ENCODE data around the gene CCND1. TPM values are rescaled to one million over a fixed set of nuclear protein-coding genes. Genes with fewer than 3 reads are reported as not detected.
"Not testable (repeated sequence)": the region's sequence is repeated elsewhere in the genome, so short reads cannot be mapped to it uniquely, and the experiment has no call there.

CCND1 gene
- total RNA-seq, 2 experiments from 2014 or later: 0.44 TPM; not detected in 1

DNA sequence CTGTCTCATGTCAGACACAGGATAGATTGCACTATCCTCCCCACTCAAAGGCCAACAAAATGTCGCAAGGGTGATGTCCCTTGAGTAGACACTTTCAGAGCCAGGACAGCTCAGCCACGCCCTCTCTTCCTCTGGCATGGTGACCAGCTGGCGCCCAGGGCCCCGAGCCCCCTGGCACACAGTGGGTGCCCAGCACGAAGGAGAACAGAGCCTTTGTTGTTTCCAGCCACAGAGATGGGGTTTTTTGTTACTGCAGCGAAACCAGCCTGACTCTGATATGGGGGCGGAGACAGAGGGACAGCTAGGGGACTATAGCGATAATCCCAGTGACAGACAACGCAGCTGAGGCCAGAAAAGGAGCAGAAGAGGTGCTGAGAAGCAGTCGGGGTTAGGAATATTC lies 23.3 kb upstream of the CCND1 start:
- intact Hi-C loops (cut with micrococcal nuclease; ENCODE audit: unreplicated experiment): no loop called here
- Histone ChIP-seq H3K36me3 (ENCODE audit: insufficient read depth, low read length) (no peaks in the 10 kb centered on the region), H3K4me3 (ENCODE audit: low read depth, low read length, poor library complexity, severe bottlenecking) (no peak overlapping the region), H3K4me2 (ENCODE audit: low read length) (no peak overlapping the region), H3K27ac (ENCODE audit: low read depth, low read length, poor library complexity, severe bottlenecking) (no peak overlapping the region), H3K79me2 (ENCODE audit: insufficient read depth, low read depth, low read length) (no peaks in the 10 kb centered on the region), H2AFZ (ENCODE audit: low read length) (no peak overlapping the region), H3K9me2 (ENCODE audit: insufficient read depth, low read length) (no peaks in the 10 kb centered on the region), H4K20me1 (ENCODE audit: insufficient read depth, low read length) (no peaks in the 10 kb centered on the region), H3K9me3 (ENCODE audit: low read length) (no peaks in the 10 kb centered on the region), H3K4me1 (ENCODE audit: insufficient read depth, low read length, poor library complexity, severe bottlenecking) (no peaks in the 10 kb centered on the region)
- ChIA-PET CTCF (ENCODE audit: unreplicated experiment) (no interaction called here), POLR2A (interaction anchor here (0.6 kb wide), 1 partner anchor 12 kb away, joined by 4 read pairs; no protein-coding TSS in a partner anchor)
- DNase-seq (ENCODE audit: low spot score): no peak
- BruUV-seq (replicated peaks): no TSS peak
- no peak for TF ChIP-seq EZH2phosphoT487 (IDR thresholded peaks at IDR 0.05; ENCODE audit: borderline replicate concordance, low read depth, low read length)
- TF ChIP-seq, protein P1, sequence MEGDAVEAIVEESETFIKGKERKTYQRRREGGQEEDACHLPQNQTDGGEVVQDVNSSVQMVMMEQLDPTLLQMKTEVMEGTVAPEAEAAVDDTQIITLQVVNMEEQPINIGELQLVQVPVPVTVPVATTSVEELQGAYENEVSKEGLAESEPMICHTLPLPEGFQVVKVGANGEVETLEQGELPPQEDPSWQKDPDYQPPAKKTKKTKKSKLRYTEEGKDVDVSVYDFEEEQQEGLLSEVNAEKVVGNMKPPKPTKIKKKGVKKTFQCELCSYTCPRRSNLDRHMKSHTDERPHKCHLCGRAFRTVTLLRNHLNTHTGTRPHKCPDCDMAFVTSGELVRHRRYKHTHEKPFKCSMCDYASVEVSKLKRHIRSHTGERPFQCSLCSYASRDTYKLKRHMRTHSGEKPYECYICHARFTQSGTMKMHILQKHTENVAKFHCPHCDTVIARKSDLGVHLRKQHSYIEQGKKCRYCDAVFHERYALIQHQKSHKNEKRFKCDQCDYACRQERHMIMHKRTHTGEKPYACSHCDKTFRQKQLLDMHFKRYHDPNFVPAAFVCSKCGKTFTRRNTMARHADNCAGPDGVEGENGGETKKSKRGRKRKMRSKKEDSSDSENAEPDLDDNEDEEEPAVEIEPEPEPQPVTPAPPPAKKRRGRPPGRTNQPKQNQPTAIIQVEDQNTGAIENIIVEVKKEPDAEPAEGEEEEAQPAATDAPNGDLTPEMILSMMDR (conservative IDR thresholded peaks at IDR 0.05; ENCODE audit: low read length): no peak

DNA sequence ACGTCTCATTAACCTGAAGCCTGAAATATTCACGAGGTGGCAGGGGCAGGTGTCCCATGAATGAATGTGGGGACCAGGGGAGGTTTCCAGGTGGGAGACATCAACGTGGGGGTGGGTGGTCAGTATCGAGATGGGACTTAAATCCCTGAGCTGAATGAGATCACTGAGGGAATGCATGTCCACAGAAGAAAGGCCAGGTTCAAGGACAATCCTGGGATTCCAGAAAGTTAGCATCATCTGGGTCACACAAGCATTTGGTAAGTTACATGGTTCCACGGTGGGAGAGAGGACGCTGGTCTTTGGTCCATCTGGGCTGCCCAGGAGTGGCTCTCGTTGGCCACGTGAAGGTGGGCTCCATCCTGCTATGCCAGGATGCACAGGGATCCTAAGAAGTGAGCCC lies 22.7 kb upstream of the CCND1 start:
- Histone ChIP-seq H3K9me3 (ENCODE audit: low read length) (no peaks in the 10 kb centered on the region), H3K36me3 (ENCODE audit: insufficient read depth, low read length) (no peaks in the 10 kb centered on the region), H3K4me3 (ENCODE audit: low read depth, low read length, poor library complexity, severe bottlenecking) (no peak overlapping the region), H2AFZ (ENCODE audit: low read length) (no peak overlapping the region), H3K4me2 (ENCODE audit: low read length) (no peak overlapping the region), H3K9me2 (ENCODE audit: insufficient read depth, low read length) (no peaks in the 10 kb centered on the region), H3K79me2 (ENCODE audit: insufficient read depth, low read depth, low read length) (no peaks in the 10 kb centered on the region), H3K4me1 (ENCODE audit: insufficient read depth, low read length, poor library complexity, severe bottlenecking) (no peaks in the 10 kb centered on the region), H3K27ac (ENCODE audit: low read depth, low read length, poor library complexity, severe bottlenecking) (no peak overlapping the region), H4K20me1 (ENCODE audit: insufficient read depth, low read length) (no peaks in the 10 kb centered on the region)
- TF ChIP-seq EZH2phosphoT487 (IDR thresholded peaks at IDR 0.05; ENCODE audit: borderline replicate concordance, low read depth, low read length): no peak
- TF ChIP-seq, protein P1 (conservative IDR thresholded peaks at IDR 0.05; ENCODE audit: low read length): no peak
- no TSS peak for BruUV-seq (replicated peaks)
- ChIA-PET CTCF (ENCODE audit: unreplicated experiment) (no interaction called here), POLR2A (no interaction called here)
- DNase-seq (ENCODE audit: low spot score): no peak
- intact Hi-C loops (cut with micrococcal nuclease; ENCODE audit: unreplicated experiment): no loop called here

DNA sequence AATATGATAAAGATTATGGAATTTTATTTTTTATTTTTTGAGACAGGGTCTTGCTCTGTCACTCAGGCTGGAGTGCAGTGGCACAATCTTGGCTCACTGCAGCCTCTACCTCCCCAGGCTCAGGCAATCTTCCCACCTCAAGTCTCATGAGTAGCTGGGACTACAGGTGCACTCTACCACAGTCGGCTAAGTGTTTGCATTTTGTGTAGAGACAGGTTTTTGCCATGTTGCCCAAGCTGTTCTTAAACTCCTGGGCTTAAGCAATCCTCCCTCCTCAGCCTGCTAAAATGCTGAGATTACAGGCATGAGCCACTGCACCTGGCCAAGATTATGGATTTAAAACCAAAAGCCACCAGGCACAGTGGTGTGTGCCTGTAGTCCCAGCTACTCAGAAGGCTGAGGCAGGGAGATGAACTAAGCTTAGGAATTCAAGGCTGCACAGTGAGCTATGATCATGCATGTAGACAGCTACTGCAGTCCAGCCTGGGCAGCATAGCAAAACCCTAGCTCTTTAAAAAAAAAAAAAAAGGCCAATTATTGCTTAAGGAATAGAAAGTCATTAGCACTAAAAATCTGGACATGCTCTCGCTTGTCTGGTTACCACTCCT lies 20.2 kb upstream of the CCND1 start:
- POLR2A ChIA-PET: interaction anchor here (0.6 kb wide), 1 partner anchor 401 kb away, joined by 3 read pairs; no protein-coding TSS in a partner anchor
- Histone ChIP-seq H3K9me2 (ENCODE audit: insufficient read depth, low read length) (no peaks in the 10 kb centered on the region), H3K4me1 (ENCODE audit: insufficient read depth, low read length, poor library complexity, severe bottlenecking) (no peaks in the 10 kb centered on the region), H3K4me2 (ENCODE audit: low read length) (no peak overlapping the region), H3K9me3 (ENCODE audit: low read length) (no peaks in the 10 kb centered on the region), H3K79me2 (ENCODE audit: insufficient read depth, low read depth, low read length) (no peaks in the 10 kb centered on the region), H3K27ac (ENCODE audit: low read depth, low read length, poor library complexity, severe bottlenecking) (no peak overlapping the region), H4K20me1 (ENCODE audit: insufficient read depth, low read length) (no peaks in the 10 kb centered on the region), H3K4me3 (ENCODE audit: low read depth, low read length, poor library complexity, severe bottlenecking) (no peak overlapping the region), H2AFZ (ENCODE audit: low read length) (no peak overlapping the region), H3K36me3 (ENCODE audit: insufficient read depth, low read length) (no peaks in the 10 kb centered on the region)
- BruUV-seq (replicated peaks): no TSS peak
- TF ChIP-seq EZH2phosphoT487 (IDR thresholded peaks at IDR 0.05; ENCODE audit: borderline replicate concordance, low read depth, low read length): no peak
- TF ChIP-seq, protein P1 (conservative IDR thresholded peaks at IDR 0.05; ENCODE audit: low read length): no peak
- CTCF ChIA-PET (ENCODE audit: unreplicated experiment): no interaction called here
- intact Hi-C loops (cut with micrococcal nuclease; ENCODE audit: unreplicated experiment): no loop called here
- no peak for DNase-seq (ENCODE audit: low spot score)

DNA sequence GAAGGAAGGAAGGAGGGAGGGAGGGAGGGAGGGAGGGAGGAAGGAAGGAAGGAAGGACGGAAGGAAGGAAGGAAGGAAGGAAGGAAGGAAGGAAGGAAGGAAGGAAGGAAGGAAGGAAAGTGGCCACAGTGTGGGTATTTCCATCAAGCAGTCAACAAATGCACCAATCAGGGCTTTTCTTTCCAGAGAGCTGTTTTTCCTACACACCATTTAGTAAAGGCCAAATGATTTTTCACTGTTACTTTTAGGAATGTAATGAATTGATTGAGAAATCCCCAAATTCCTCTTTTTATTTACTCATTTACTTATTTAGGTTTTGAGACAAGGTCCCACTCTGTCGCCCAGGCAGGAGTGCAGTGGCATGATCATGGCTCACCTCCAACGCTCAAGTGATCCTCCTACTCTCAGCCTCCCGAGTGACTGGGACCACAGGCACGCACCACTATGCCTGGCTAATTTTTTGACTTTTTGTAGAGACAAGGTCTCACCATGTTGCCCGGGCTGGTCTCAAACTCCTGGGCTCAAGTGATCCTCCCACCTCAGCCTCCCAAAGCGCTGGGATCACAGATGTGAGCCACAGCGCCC lies 18.8 kb upstream of the CCND1 start:
- H3K4me3 ChIP-seq (ENCODE audit: low read depth, low read length, poor library complexity, severe bottlenecking); H3K4me1 ChIP-seq (ENCODE audit: insufficient read depth, low read length, poor library complexity, severe bottlenecking); H3K9me3 ChIP-seq (ENCODE audit: low read length); H3K79me2 ChIP-seq (ENCODE audit: insufficient read depth, low read depth, low read length); DNase-seq (ENCODE audit: low spot score); POLR2A ChIA-PET; H2AFZ ChIP-seq (ENCODE audit: low read length); H3K9me2 ChIP-seq (ENCODE audit: insufficient read depth, low read length); H3K36me3 ChIP-seq (ENCODE audit: insufficient read depth, low read length); H3K27ac ChIP-seq (ENCODE audit: low read depth, low read length, poor library complexity, severe bottlenecking); H3K4me2 ChIP-seq (ENCODE audit: low read length); CTCF ChIA-PET (ENCODE audit: unreplicated experiment); BruUV-seq (replicated peaks); intact Hi-C loops (cut with micrococcal nuclease; ENCODE audit: unreplicated experiment); H4K20me1 ChIP-seq (ENCODE audit: insufficient read depth, low read length): not testable (repeated sequence)

Measured in OCI-LY7 (cell line).